Type B pancreatic cell (in vitro differentiated cells): Measurements from ENCODE around the gene PHACTR1. TPM values are rescaled to one million over a fixed set of nuclear protein-coding genes. Genes with fewer than 3 reads are reported as not detected.

Source experiments
- DNase-seq: peaks from one replicate; pipeline ENCODE4 v3.0.0; 2021; ENCODE audit warnings: mixed read lengths; ENCODE audit not compliant: unreplicated experiment; ENCODE audit errors: extremely low spot score
- H3K27ac Mint-ChIP-seq: 2 replicates; pipeline ENCODE4 v1.8.0; 2021; ENCODE audit warnings: mild to moderate bottlenecking, mixed read lengths
- H3K27me3 Mint-ChIP-seq: 2 replicates; pipeline ENCODE4 v1.8.0; 2021; ENCODE audit warnings: mixed read lengths
- H3K36me3 Mint-ChIP-seq: 2 replicates; pipeline ENCODE4 v1.8.0; 2021; ENCODE audit warnings: mixed read lengths
- H3K4me1 Mint-ChIP-seq: one replicate; pipeline ENCODE4 v1.8.0; 2021; ENCODE audit warnings: mixed read lengths; ENCODE audit not compliant: unreplicated experiment
- H3K4me3 Mint-ChIP-seq: 2 replicates; pipeline ENCODE4 v1.8.0; 2021; ENCODE audit warnings: mild to moderate bottlenecking, mixed read lengths
- H3K9me3 Mint-ChIP-seq: 2 replicates; pipeline ENCODE4 v1.8.0; 2021; ENCODE audit warnings: mixed read lengths
- CTCF ChIP-seq: fragments of 200-600 bp; sonication (generic); conservative IDR thresholded peaks from 2 replicates; pipeline ENCODE4 v1.5.0; 2021; ENCODE audit warnings: antibody characterized with exemption, mild to moderate bottlenecking
- total RNA-seq: library from RNA; stranded (reverse); gene quantifications from 2 replicates; pipeline ENCODE4 v1.2.1, GENCODE V29; 2021; ENCODE audit warnings: low replicate concordance

Gene PHACTR1
- total RNA-seq, 1 donor from 2014 or later: 12.3 TPM

- H3K27me3 Mint-ChIP-seq: no peaks in the 10 kb centered on the region
- DNase-seq: no peak
- no peak overlapping the region for H3K4me3 Mint-ChIP-seq
- H3K4me1 Mint-ChIP-seq: peaks cover 7% of the 10 kb centered on the region
- no peaks in the 10 kb centered on the region for H3K9me3 Mint-ChIP-seq
- no peaks in the 10 kb centered on the region for H3K36me3 Mint-ChIP-seq
- no peak overlapping the region for H3K27ac Mint-ChIP-seq
- no peak for TF ChIP-seq CTCF
Observed at GRCh38 chr6:13140980-13141379, 424.4 kb downstream of the PHACTR1 start.

GRCh38 chr6:13141387-13141786 is 424.8 kb downstream of the PHACTR1 start:
- H3K36me3 Mint-ChIP-seq: no peaks in the 10 kb centered on the region
- TF ChIP-seq CTCF: no peak
- H3K27me3 Mint-ChIP-seq: no peaks in the 10 kb centered on the region
- H3K27ac Mint-ChIP-seq: no peak overlapping the region
- H3K4me1 Mint-ChIP-seq: peaks cover 7% of the 10 kb centered on the region
- no peak overlapping the region for H3K4me3 Mint-ChIP-seq
- DNase-seq: no peak
- no peaks in the 10 kb centered on the region for H3K9me3 Mint-ChIP-seq

GRCh38 chr6:13142611-13143010 is 426.0 kb downstream of the PHACTR1 start:
- no peak overlapping the region for H3K4me3 Mint-ChIP-seq
- H3K9me3 Mint-ChIP-seq: no peaks in the 10 kb centered on the region
- H3K4me1 Mint-ChIP-seq: peaks cover 7% of the 10 kb centered on the region
- no peak overlapping the region for H3K27ac Mint-ChIP-seq
- H3K27me3 Mint-ChIP-seq: no peaks in the 10 kb centered on the region
- no peak for DNase-seq
- H3K36me3 Mint-ChIP-seq: no peaks in the 10 kb centered on the region
- no peak for TF ChIP-seq CTCF

- Mint-ChIP-seq H3K4me1 (peaks cover 7% of the 10 kb centered on the region), H3K36me3 (no peaks in the 10 kb centered on the region), H3K27me3 (no peaks in the 10 kb centered on the region), H3K27ac (no peak overlapping the region), H3K9me3 (no peaks in the 10 kb centered on the region), H3K4me3 (no peak overlapping the region)
- TF ChIP-seq CTCF: no peak
- no peak for DNase-seq
Observed at GRCh38 chr6:13146442-13146841, 429.9 kb downstream of the PHACTR1 start.

- no peaks in the 10 kb centered on the region for H3K27me3 Mint-ChIP-seq
- DNase-seq: no peak
- peaks cover 7% of the 10 kb centered on the region for H3K4me1 Mint-ChIP-seq
Observed at GRCh38 chr6:13147376-13147775, 430.8 kb downstream of the PHACTR1 start.

More at GRCh38 chr6:13147376-13147775, 430.8 kb downstream of the PHACTR1 start:
- H3K36me3 Mint-ChIP-seq: no peaks in the 10 kb centered on the region
- H3K9me3 Mint-ChIP-seq: no peaks in the 10 kb centered on the region
- no peak for TF ChIP-seq CTCF
- H3K4me3 Mint-ChIP-seq: no peak overlapping the region
- H3K27ac Mint-ChIP-seq: no peak overlapping the region
